GM12864 (cell line): ENCODE data around the gene HPF1.

Source experiments
- DNase-seq: peaks from one replicate; pipeline ENCODE4 v3.0.0-alpha.2; 2011; ENCODE audit warnings: low read depth
- H3K4me3 ChIP-seq: 2 replicates; pipeline ENCODE4 v1.5.1; 2011; ENCODE audit warnings: mild to moderate bottlenecking, low read depth, low read length, control low read depth
- TF ChIP-seq, protein P1 (sequence below): IDR thresholded peaks from 2 replicates; pipeline ENCODE4 v1.5.1; 2011; ENCODE audit warnings: low read depth, mild to moderate bottlenecking, moderate library complexity, low read length, control low read depth, inconsistent platforms; ENCODE audit errors: missing control alignments

HPF1 gene

DNA sequence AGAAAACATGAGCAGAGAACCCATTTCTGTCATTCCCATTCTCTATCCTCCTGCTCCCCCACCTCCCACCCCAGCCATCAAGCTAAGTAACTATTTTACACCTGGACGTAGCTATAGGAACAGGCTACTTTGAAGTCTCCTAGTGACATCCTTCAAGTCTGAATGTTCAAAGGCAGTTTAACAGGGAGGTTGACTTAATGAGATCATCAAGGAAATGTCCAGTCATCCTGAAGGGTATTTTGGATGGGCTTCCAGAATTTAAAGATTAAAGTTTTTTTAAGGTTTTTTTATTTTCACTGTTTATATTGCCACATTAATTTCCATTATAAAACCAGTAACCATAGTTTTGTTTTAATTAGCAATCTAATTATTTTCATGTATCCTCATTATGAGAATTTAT lies 41.1 kb downstream of the HPF1 start:
- no peak for DNase-seq
- TF ChIP-seq, protein P1, sequence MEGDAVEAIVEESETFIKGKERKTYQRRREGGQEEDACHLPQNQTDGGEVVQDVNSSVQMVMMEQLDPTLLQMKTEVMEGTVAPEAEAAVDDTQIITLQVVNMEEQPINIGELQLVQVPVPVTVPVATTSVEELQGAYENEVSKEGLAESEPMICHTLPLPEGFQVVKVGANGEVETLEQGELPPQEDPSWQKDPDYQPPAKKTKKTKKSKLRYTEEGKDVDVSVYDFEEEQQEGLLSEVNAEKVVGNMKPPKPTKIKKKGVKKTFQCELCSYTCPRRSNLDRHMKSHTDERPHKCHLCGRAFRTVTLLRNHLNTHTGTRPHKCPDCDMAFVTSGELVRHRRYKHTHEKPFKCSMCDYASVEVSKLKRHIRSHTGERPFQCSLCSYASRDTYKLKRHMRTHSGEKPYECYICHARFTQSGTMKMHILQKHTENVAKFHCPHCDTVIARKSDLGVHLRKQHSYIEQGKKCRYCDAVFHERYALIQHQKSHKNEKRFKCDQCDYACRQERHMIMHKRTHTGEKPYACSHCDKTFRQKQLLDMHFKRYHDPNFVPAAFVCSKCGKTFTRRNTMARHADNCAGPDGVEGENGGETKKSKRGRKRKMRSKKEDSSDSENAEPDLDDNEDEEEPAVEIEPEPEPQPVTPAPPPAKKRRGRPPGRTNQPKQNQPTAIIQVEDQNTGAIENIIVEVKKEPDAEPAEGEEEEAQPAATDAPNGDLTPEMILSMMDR = no peak
- H3K4me3 ChIP-seq = no peak overlapping the region

DNA sequence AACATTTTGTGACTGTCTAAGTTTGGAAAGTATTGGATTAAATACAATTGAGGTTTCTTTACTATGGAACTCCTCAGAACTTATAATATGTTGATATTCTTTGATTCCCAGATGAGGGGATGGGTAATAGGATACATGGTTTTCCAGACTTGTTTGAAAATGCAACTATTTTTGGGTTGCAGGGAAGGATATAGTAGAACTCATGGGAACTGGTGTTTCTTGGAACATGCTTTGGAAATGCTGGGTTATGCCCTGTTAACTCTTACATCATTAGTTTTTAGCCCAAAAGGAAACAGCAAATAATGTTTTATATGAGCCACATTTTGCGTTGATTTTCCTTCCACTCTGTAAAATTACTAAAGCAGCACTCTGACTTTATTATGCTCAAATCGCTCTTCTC lies 41.9 kb downstream of the HPF1 start:
- H3K4me3 ChIP-seq = no peak overlapping the region
- no peak for DNase-seq
- TF ChIP-seq, protein P1 = no peak

DNA sequence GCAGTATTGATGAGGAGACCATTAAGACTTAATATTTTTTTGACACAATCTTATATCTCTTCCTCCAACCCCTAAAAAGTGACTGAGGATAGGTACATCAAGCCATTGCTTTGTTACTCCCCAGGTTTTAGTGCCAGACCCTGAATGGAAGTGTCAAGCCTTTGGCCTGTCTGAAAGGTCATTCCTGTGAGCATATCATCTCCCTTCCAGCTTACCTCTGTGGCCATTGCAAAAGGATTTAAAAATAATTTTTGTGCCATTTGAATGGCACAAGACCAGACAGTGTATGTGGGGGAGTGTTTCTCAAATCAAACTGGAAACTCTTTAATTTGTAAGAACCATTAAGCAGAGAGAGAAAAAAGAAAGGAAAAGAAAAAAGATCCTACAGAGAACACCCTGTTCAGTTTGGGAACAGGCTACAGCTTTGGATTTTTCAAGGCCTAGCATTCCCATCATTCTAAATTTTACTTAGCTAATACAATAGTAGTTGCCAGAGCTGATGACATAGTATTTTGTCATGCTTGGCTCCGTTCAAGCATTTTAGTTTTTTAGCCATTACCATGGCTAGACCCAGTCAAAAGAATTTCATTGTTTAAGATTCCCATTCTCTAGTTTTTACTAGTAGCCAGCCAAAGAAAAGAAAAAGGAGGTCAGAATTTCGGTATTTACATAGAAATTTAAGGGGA lies 49.6 kb downstream of the HPF1 start:
- TF ChIP-seq, protein P1 = no peak
- no peak overlapping the region for H3K4me3 ChIP-seq
- no peak for DNase-seq

DNA sequence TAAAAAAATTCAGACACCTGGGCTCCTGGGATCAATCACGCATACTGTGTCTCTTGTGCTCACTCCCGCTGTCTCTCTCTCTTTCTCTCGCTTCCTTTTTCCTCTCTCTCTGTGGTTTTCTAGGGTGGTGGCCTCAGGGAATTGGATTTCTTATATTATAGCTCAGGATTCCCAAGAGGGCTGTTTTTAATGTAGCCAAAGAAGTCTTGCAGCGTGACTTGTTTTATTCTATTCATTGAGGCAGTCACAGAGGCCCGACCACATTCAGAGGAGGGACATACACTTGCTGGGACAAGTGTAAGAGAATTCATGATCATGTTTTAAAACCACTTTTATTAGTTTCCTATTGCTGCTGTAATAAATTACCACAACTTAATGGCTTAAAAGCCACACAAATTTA lies 59.4 kb downstream of the HPF1 start:
- H3K4me3 ChIP-seq = no peak overlapping the region
- TF ChIP-seq, protein P1 = no peak
- DNase-seq = no peak

DNA sequence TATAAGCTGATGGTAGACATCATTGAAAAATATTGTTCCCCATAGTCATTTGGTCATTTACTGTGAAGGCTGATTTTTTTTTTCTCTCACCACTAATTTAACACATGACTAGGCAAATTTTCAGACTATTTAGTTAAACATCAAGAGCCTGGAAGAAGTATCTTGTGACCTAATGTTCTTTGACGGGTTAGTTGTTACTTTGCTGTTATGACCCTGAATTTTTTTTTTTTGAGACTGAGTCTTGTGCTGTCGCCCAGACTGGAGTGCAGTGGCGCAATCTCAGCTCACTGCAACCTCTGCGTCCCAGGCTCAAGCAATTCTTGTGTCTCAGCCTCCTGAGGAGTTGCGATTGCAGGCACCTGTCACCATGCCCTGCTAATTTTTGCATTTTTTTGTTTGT lies 67.0 kb downstream of the HPF1 start:
- DNase-seq = no peak
- TF ChIP-seq, protein P1 = no peak
- no peak overlapping the region for H3K4me3 ChIP-seq

DNA sequence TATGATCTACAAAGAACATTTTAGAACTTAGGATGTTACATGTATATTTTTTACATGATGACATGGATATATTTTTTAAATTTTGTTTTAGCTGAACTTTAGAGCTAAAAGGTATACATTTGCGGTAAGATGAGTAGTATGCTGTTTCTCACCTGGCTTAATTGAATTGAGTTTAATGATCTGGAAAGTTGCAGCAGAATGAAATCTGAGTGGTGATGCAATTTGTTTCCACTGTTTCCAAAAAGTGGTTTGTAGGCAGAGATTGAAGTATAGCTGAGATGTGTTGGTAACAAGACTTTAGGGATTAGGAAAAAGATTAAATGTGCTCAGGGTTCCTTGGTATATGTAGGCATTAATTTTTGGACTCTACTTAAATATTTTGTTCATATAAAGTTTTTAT lies 68.1 kb downstream of the HPF1 start:
- TF ChIP-seq, protein P1 = no peak
- H3K4me3 ChIP-seq = no peak overlapping the region
- DNase-seq = no peak

DNA sequence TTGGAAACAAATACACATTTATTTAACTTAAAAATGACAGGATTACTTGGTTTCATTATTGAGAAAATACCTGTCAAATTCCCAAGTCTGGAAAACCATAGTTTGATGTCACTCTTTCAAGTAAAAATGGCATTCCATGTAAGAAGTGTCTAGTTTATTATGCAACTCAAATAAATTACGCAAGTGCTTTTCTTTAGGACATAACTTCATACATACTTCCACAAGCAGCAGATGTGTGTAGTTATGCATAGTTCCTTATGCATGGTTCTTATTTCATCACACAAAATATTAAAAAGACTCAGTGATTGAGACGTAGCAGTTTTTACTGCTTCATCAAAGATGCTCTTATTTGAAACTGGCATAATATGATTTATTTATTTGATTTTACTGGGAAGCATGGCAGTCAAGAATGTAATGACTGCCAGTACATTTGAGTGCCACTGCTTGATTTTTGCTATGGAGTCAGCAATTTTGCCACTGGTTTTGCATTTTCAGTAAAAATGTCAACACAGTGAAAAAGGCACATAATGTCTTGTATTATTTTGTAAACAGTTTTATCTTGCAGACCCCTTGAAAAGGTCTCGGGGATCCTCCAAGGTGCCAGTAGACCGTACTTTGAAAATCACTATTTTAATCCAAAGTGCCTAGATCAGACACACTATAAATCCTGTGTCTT lies 75.2 kb downstream of the HPF1 start:
- TF ChIP-seq, protein P1 = no peak
- DNase-seq = no peak
- no peak overlapping the region for H3K4me3 ChIP-seq
